Astrocyte (in vitro differentiated cells and primary cell): ENCODE results near the gene P3H4.

ENCODE experiments used
- CTCF ChIP-seq: IDR thresholded peaks from 2 replicates; pipeline ENCODE4 v1.5.1; 2011; ENCODE audit warnings: low read depth, mild to moderate bottlenecking, inconsistent platforms, low read length, moderate library complexity; ENCODE audit not compliant: insufficient read depth
- EZH2 ChIP-seq: IDR thresholded peaks from 2 replicates; pipeline ENCODE4 v1.6.1; 2012; ENCODE audit warnings: mild to moderate bottlenecking, low read length, inconsistent platforms; ENCODE audit not compliant: insufficient read depth

GRCh38 chr17:41814195-41814594 lies 2.4 kb upstream of the P3H4 start:
- no peak for TF ChIP-seq CTCF
- TF ChIP-seq EZH2 = no peak
